OCI-LY7 (cell line): Measurements from ENCODE around the gene UCK2. TPM values are rescaled to one million over a fixed set of nuclear protein-coding genes. Genes with fewer than 3 reads are reported as not detected.

ENCODE experiments used
- BruUV-seq: library from RNA; stranded (reverse); fragments of 400-500 nt; replicated peaks from 2 replicates; lab custom pipeline; 2021; lab: Mats Ljungman, UMichigan
- CTCF ChIA-PET: fragments of 300-600 bp; sonication (Branson Sonifier 250); formaldehyde crosslinking; loops from one replicate; lab custom pipeline; 2022; ENCODE audit warnings: antibody characterized with exemption; ENCODE audit not compliant: unreplicated experiment; lab: Charles Lee
- POLR2A ChIA-PET: fragments of 300-600 bp; sonication (Branson Sonifier 250); formaldehyde crosslinking; loops from one replicate; lab custom pipeline; 2022; ENCODE audit warnings: antibody characterized with exemption; lab: Charles Lee
- DNase-seq: peaks from one replicate; pipeline ENCODE4 v3.0.0-alpha.2; 2015; ENCODE audit warnings: low spot score
- H2AFZ ChIP-seq: fragments of 200-600 bp; sonication (generic), shearing (Covaris generic); 2 replicates; pipeline ENCODE4 v1.6.1; 2014; ENCODE audit warnings: mild to moderate bottlenecking, antibody characterized with exemption, low read length, moderate library complexity
- H3K27ac ChIP-seq: fragments of 200-600 bp; sonication (generic); 2 replicates; pipeline ENCODE4 v1.5.1; 2014; ENCODE audit warnings: mixed run types, low read depth, mild to moderate bottlenecking, moderate library complexity, low read length, inconsistent platforms; ENCODE audit not compliant: poor library complexity, severe bottlenecking
- H3K36me3 ChIP-seq: fragments of 200-600 bp; sonication (generic); 2 replicates; pipeline ENCODE4 v1.6.1; 2014; ENCODE audit warnings: mild to moderate bottlenecking, antibody characterized with exemption, low read length, moderate library complexity, mixed read lengths; ENCODE audit not compliant: insufficient read depth
- H3K4me1 ChIP-seq: fragments of 200-600 bp; sonication (generic); 2 replicates; pipeline ENCODE4 v1.5.1; 2014; ENCODE audit warnings: mild to moderate bottlenecking, low read length; ENCODE audit not compliant: insufficient read depth, poor library complexity, severe bottlenecking
- H3K4me2 ChIP-seq: fragments of 200-600 bp; sonication (generic); 2 replicates; pipeline ENCODE4 v1.6.1; 2014; ENCODE audit warnings: mild to moderate bottlenecking, low read length
- H3K4me3 ChIP-seq: fragments of 200-600 bp; sonication (generic); 2 replicates; pipeline ENCODE4 v1.5.1; 2014; ENCODE audit warnings: mild to moderate bottlenecking, low read depth, low read length; ENCODE audit not compliant: poor library complexity, severe bottlenecking
- H3K79me2 ChIP-seq: fragments of 200-600 bp; sonication (generic); 2 replicates; pipeline ENCODE4 v1.6.1; 2016; ENCODE audit warnings: low read depth, mild to moderate bottlenecking, low read length, moderate library complexity, mixed read lengths; ENCODE audit not compliant: insufficient read depth
- H3K9me2 ChIP-seq: fragments of 200-600 bp; sonication (generic); 2 replicates; pipeline ENCODE4 v1.6.1; 2016; ENCODE audit warnings: mild to moderate bottlenecking, low read length, mixed read lengths; ENCODE audit not compliant: insufficient read depth
- H3K9me3 ChIP-seq: fragments of 200-600 bp; sonication (generic); 2 replicates; pipeline ENCODE4 v1.6.1; 2014; ENCODE audit warnings: mild to moderate bottlenecking, mixed run types, low read length, mixed read lengths
- H4K20me1 ChIP-seq: fragments of 200-600 bp; sonication (generic); 2 replicates; pipeline ENCODE4 v1.6.1; 2014; ENCODE audit warnings: mild to moderate bottlenecking, antibody characterized with exemption, low read length, moderate library complexity, mixed read lengths; ENCODE audit not compliant: insufficient read depth
- CTCF ChIP-seq: fragments of 200-600 bp; sonication (generic); conservative IDR thresholded peaks from 2 replicates; pipeline ENCODE4 v1.5.1; 2014; ENCODE audit warnings: mild to moderate bottlenecking, antibody characterized with exemption, low read length, moderate library complexity, mixed read lengths
- EZH2phosphoT487 ChIP-seq: fragments of 200-600 bp; sonication (generic); IDR thresholded peaks from 2 replicates; pipeline ENCODE4 v1.6.1; 2018; ENCODE audit warnings: low read depth, borderline replicate concordance, mild to moderate bottlenecking, mixed run types, antibody characterized with exemption, low read length, moderate library complexity, mixed read lengths
- intact Hi-C: fragments of 100-400 bp; cut with micrococcal nuclease; formaldehyde crosslinking; loops from one replicate; pipeline ENCODE4 v1.10.0; 2022; ENCODE audit not compliant: unreplicated experiment
- total RNA-seq, 2 experiments: library from RNA; depleted of rRNA in 1 of 2; stranded (reverse); fragments of >200 nt in 1 of 2; shearing (Covaris generic) in 1 of 2; gene quantifications; 2 replicates each; pipeline ENCODE4 v1.2.3, GENCODE V29; 2014 to 2022

The UCK2 gene
- total RNA-seq, 2 experiments from 2014 or later, result 66.0 to 75.8 TPM

- Histone ChIP-seq H3K4me2 (no peak overlapping the region), H3K27ac (no peak overlapping the region), H3K4me3 (no peak overlapping the region), H3K9me3 (no peaks in the 10 kb centered on the region), H3K79me2 (peaks cover 89% of the 10 kb centered on the region), H3K36me3 (peaks cover 10% of the 10 kb centered on the region), H3K4me1 (peaks cover 8% of the 10 kb centered on the region), H2AFZ (no peak overlapping the region), H4K20me1 (peaks cover 5% of the 10 kb centered on the region; the same call in 1 of the 2 replicates), H3K9me2 (no peaks in the 10 kb centered on the region)
- TF ChIP-seq CTCF (no peak), EZH2phosphoT487 (no peak)
- no peak for DNase-seq
- CTCF ChIA-PET, result no interaction called here
- BruUV-seq, result no TSS peak
- intact Hi-C loops, result no loop called here
- POLR2A ChIA-PET, result interaction anchor here (0.6 to 2.9 kb wide), 5 partner anchors 10 to 156 kb away, joined by 3 to 8 read pairs (median 4); partner anchors contain the start of gene TMCO1
These were observed 22.1 kb downstream of the UCK2 start for GRCh38 chr1:165849353-165850133.

- intact Hi-C loops, result no loop called here
- Histone ChIP-seq H3K4me2 (peak overlapping the region; percentile 11; the same call in 1 of the 2 replicates), H2AFZ (no peak overlapping the region)
These were observed 23.7 kb downstream of the UCK2 start for GRCh38 chr1:165851034-165851658.

More at GRCh38 chr1:165851034-165851658, 23.7 kb downstream of the UCK2 start:
- Histone ChIP-seq H3K9me2 (no peaks in the 10 kb centered on the region), H4K20me1 (0 out of 2 replicates have a peak, but pooled peaks cover 11% of the 10 kb centered on the region), H3K4me1 (peaks cover 8% of the 10 kb centered on the region), H3K27ac (no peak overlapping the region), H3K9me3 (no peaks in the 10 kb centered on the region), H3K4me3 (no peak overlapping the region), H3K36me3 (peaks cover 10% of the 10 kb centered on the region), H3K79me2 (peaks cover 89% of the 10 kb centered on the region)
- DNase-seq, result peak; percentile 44
- TF ChIP-seq EZH2phosphoT487 (no peak), CTCF (no peak)
- POLR2A ChIA-PET, result no interaction called here
- CTCF ChIA-PET, result no interaction called here
- BruUV-seq, result no TSS peak
